ENCODE results near the gene PHF8.

Gene PHF8

GRCh38 chrX:54043541-54044125, 640 bp downstream of the PHF8 start:
- Histone ChIP-seq H3K27ac (ENCODE audit: low read depth, low read length) (peak overlapping the region; percentile 96), H4K5ac (ENCODE audit: low read length) (no peak overlapping the region), H2BK120ac (ENCODE audit: low read depth, low read length) (no peak overlapping the region), H3K36me3 (ENCODE audit: control insufficient read depth, insufficient read depth, low read length) (no peaks in the 10 kb centered on the region), H3K79me1 (ENCODE audit: low read length) (no peaks in the 10 kb centered on the region), H4K8ac (ENCODE audit: low read depth, low read length) (no peak overlapping the region), H3K4ac (ENCODE audit: low read depth, low read length) (no peak overlapping the region), H2AK5ac (ENCODE audit: low read length) (no peak overlapping the region), H2BK15ac (replicated peaks; ENCODE audit: low read depth) (no peak overlapping the region), H3K79me2 (ENCODE audit: control insufficient read depth, insufficient read depth, low read length) (no peaks in the 10 kb centered on the region), H3K4me3 (ENCODE audit: low read length) (peak overlapping the region; percentile 71), H3K23ac (ENCODE audit: low read length) (no peak overlapping the region), H3K18ac (ENCODE audit: low read length) (peak overlapping the region; percentile 72), H3K27me3 (ENCODE audit: insufficient read depth, low read length, poor library complexity) (no peaks in the 10 kb centered on the region), H3K4me2 (ENCODE audit: low read length) (peak overlapping the region; percentile 64), H2BK5ac (ENCODE audit: low read length) (peak overlapping the region; percentile 35), H3K4me1 (ENCODE audit: control insufficient read depth, low read depth, low read length) (no peaks in the 10 kb centered on the region), H3K9ac (ENCODE audit: low read length) (peak overlapping the region; percentile 83), H3K56ac (ENCODE audit: low read length) (peak overlapping the region; percentile 91)
- DNase-seq: no peak
- no CpG with 5 or more reads among the region's 43 CpGs for whole genome bisulfite sequencing (ENCODE audit: extremely low coverage, insufficient coverage, low lambda C conversion rate)

- H3K56ac ChIP-seq (ENCODE audit: low read length): peak overlapping the region; percentile 91
- H3K9ac ChIP-seq (ENCODE audit: low read length): peak overlapping the region; percentile 83
- H3K4me2 ChIP-seq (ENCODE audit: low read length): peak overlapping the region; percentile 64
- H3K4me1 ChIP-seq (ENCODE audit: control insufficient read depth, low read depth, low read length): no peaks in the 10 kb centered on the region
- DNase-seq: no peak
- peak overlapping the region; percentile 71 for H3K4me3 ChIP-seq (ENCODE audit: low read length)
- H3K79me2 ChIP-seq (ENCODE audit: control insufficient read depth, insufficient read depth, low read length): no peaks in the 10 kb centered on the region
- no peak overlapping the region for H3K23ac ChIP-seq (ENCODE audit: low read length)
- H2BK15ac ChIP-seq (replicated peaks; ENCODE audit: low read depth): no peak overlapping the region
- H2AK5ac ChIP-seq (ENCODE audit: low read length): no peak overlapping the region
- no CpG with 5 or more reads among the region's 11 CpGs for WGBS (ENCODE audit: extremely low coverage, insufficient coverage, low lambda C conversion rate)
- H3K4ac ChIP-seq (ENCODE audit: low read depth, low read length): no peak overlapping the region
- no peak overlapping the region for H2BK5ac ChIP-seq (ENCODE audit: low read length)
- H3K27ac ChIP-seq (ENCODE audit: low read depth, low read length): no peak overlapping the region
- no peak overlapping the region for H4K8ac ChIP-seq (ENCODE audit: low read depth, low read length)
- no peak overlapping the region for H4K5ac ChIP-seq (ENCODE audit: low read length)
- no peak overlapping the region for H2BK120ac ChIP-seq (ENCODE audit: low read depth, low read length)
- no peaks in the 10 kb centered on the region for H3K27me3 ChIP-seq (ENCODE audit: insufficient read depth, low read length, poor library complexity)
- no peaks in the 10 kb centered on the region for H3K79me1 ChIP-seq (ENCODE audit: low read length)
- H3K18ac ChIP-seq (ENCODE audit: low read length): peak overlapping the region; percentile 51
- H3K36me3 ChIP-seq (ENCODE audit: control insufficient read depth, insufficient read depth, low read length): no peaks in the 10 kb centered on the region
Observed at GRCh38 chrX:54043056-54043455, 1.2 kb downstream of the PHF8 start.

- Histone ChIP-seq H3K56ac (ENCODE audit: low read length) (peak overlapping the region; percentile 91), H3K4me3 (ENCODE audit: low read length) (peak overlapping the region; percentile 8), H3K36me3 (ENCODE audit: control insufficient read depth, insufficient read depth, low read length) (no peaks in the 10 kb centered on the region), H2BK120ac (ENCODE audit: low read depth, low read length) (no peak overlapping the region), H3K23ac (ENCODE audit: low read length) (no peak overlapping the region), H3K4me1 (ENCODE audit: control insufficient read depth, low read depth, low read length) (no peaks in the 10 kb centered on the region), H3K9ac (ENCODE audit: low read length) (peak overlapping the region; percentile 66), H4K8ac (ENCODE audit: low read depth, low read length) (no peak overlapping the region), H3K79me2 (ENCODE audit: control insufficient read depth, insufficient read depth, low read length) (no peaks in the 10 kb centered on the region), H3K79me1 (ENCODE audit: low read length) (no peaks in the 10 kb centered on the region), H3K4me2 (ENCODE audit: low read length) (peak overlapping the region; percentile 31), H2BK15ac (replicated peaks; ENCODE audit: low read depth) (no peak overlapping the region), H3K27ac (ENCODE audit: low read depth, low read length) (no peak overlapping the region), H3K27me3 (ENCODE audit: insufficient read depth, low read length, poor library complexity) (no peaks in the 10 kb centered on the region), H2BK5ac (ENCODE audit: low read length) (no peak overlapping the region), H4K5ac (ENCODE audit: low read length) (no peak overlapping the region), H2AK5ac (ENCODE audit: low read length) (no peak overlapping the region), H3K18ac (ENCODE audit: low read length) (no peak overlapping the region), H3K4ac (ENCODE audit: low read depth, low read length) (no peak overlapping the region)
- no CpG with 5 or more reads among the region's 26 CpGs for WGBS (ENCODE audit: extremely low coverage, insufficient coverage, low lambda C conversion rate)
- peak; percentile 78 for DNase-seq
Observed at GRCh38 chrX:54042609-54043021, 1.7 kb downstream of the PHF8 start.

- Histone ChIP-seq H3K79me2 (ENCODE audit: control insufficient read depth, insufficient read depth, low read length) (no peaks in the 10 kb centered on the region), H2BK5ac (ENCODE audit: low read length) (no peak overlapping the region), H2BK15ac (replicated peaks; ENCODE audit: low read depth) (no peak overlapping the region), H3K79me1 (ENCODE audit: low read length) (no peaks in the 10 kb centered on the region), H3K23ac (ENCODE audit: low read length) (no peak overlapping the region), H3K4me2 (ENCODE audit: low read length) (no peak overlapping the region), H3K36me3 (ENCODE audit: control insufficient read depth, insufficient read depth, low read length) (peaks cover 1% of the 10 kb centered on the region), H4K8ac (ENCODE audit: low read depth, low read length) (no peak overlapping the region), H3K4me1 (ENCODE audit: control insufficient read depth, low read depth, low read length) (no peaks in the 10 kb centered on the region), H3K4me3 (ENCODE audit: low read length) (no peak overlapping the region), H2AK5ac (ENCODE audit: low read length) (no peak overlapping the region), H3K9ac (ENCODE audit: low read length) (no peak overlapping the region), H4K5ac (ENCODE audit: low read length) (no peak overlapping the region), H2BK120ac (ENCODE audit: low read depth, low read length) (no peak overlapping the region), H3K27ac (ENCODE audit: low read depth, low read length) (no peak overlapping the region), H3K18ac (ENCODE audit: low read length) (no peak overlapping the region), H3K27me3 (ENCODE audit: insufficient read depth, low read length, poor library complexity) (no peaks in the 10 kb centered on the region), H3K4ac (ENCODE audit: low read depth, low read length) (no peak overlapping the region), H3K56ac (ENCODE audit: low read length) (no peak overlapping the region)
- no peak for DNase-seq
- no CpG with 5 or more reads among the region's 4 CpGs for WGBS (ENCODE audit: extremely low coverage, insufficient coverage, low lambda C conversion rate)
Observed at GRCh38 chrX:54030329-54030728, 13.9 kb downstream of the PHF8 start.

DNA sequence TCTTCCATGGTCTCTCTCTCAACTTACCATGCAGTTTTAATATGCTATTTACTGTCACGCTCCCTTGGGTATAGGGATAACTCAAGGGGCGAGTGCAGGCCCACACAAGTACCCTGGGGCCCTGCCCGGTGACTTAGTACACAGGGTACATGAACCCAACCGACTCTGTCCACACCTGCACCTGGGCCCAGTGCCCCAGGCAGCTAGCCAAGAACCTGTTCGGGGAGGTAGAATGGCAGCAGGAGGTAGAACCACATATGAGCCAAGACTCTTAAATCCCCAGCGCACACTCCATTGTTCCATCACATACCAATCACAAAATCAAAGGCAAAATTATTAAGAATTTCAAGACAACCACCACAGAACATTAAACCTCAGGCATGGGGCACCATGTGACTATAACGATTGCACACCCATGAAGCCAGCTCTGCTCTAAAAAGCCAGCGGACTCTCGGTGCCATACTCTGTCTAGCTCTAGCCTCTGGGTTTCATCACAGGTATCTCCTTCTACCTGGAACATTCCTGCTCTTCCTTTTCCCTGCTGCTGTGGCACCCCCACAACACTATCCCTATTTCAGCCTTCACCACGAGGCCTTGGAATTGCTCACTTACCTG, 14.6 kb downstream of the PHF8 start:
- peaks cover 1% of the 10 kb centered on the region for H3K36me3 ChIP-seq (ENCODE audit: control insufficient read depth, insufficient read depth, low read length)
- H4K5ac ChIP-seq (ENCODE audit: low read length): no peak overlapping the region
- no peaks in the 10 kb centered on the region for H3K4me1 ChIP-seq (ENCODE audit: control insufficient read depth, low read depth, low read length)
- no peak overlapping the region for H2AK5ac ChIP-seq (ENCODE audit: low read length)
- no peaks in the 10 kb centered on the region for H3K27me3 ChIP-seq (ENCODE audit: insufficient read depth, low read length, poor library complexity)
- no peak overlapping the region for H3K23ac ChIP-seq (ENCODE audit: low read length)
- H2BK5ac ChIP-seq (ENCODE audit: low read length): no peak overlapping the region
- no peak for DNase-seq
- H4K8ac ChIP-seq (ENCODE audit: low read depth, low read length): no peak overlapping the region
- no peak overlapping the region for H3K18ac ChIP-seq (ENCODE audit: low read length)
- H2BK15ac ChIP-seq (replicated peaks; ENCODE audit: low read depth): no peak overlapping the region
- no CpG with 5 or more reads among the region's 10 CpGs for WGBS (ENCODE audit: extremely low coverage, insufficient coverage, low lambda C conversion rate)
- H3K4me2 ChIP-seq (ENCODE audit: low read length): no peak overlapping the region
- no peak overlapping the region for H3K4ac ChIP-seq (ENCODE audit: low read depth, low read length)
- no peak overlapping the region for H3K56ac ChIP-seq (ENCODE audit: low read length)
- no peak overlapping the region for H3K27ac ChIP-seq (ENCODE audit: low read depth, low read length)
- H3K9ac ChIP-seq (ENCODE audit: low read length): no peak overlapping the region
- no peaks in the 10 kb centered on the region for H3K79me1 ChIP-seq (ENCODE audit: low read length)
- no peak overlapping the region for H3K4me3 ChIP-seq (ENCODE audit: low read length)
- no peaks in the 10 kb centered on the region for H3K79me2 ChIP-seq (ENCODE audit: control insufficient read depth, insufficient read depth, low read length)
- no peak overlapping the region for H2BK120ac ChIP-seq (ENCODE audit: low read depth, low read length)

DNA sequence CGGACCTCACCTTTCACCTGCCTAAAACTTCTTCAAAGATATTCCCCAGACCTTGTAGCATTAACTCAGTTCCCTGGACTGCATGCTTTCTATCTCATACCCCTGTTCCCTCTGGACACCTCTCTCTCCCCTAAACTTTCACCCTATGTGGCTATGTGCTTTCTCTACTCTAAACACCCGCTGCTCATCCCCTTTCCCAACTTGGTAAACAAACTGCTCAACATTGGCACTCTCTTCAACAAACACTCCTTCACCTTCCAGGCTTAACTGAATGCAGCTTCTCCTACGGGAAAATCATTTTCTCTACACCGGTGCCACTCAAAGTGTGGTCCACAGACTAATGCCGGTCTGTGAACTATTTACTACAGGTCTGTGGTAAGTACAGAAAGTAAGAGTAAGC, 19.9 kb downstream of the PHF8 start:
- H3K56ac ChIP-seq (ENCODE audit: low read length): no peak overlapping the region

More for the DNA sequence above, 19.9 kb downstream of the PHF8 start:
- Histone ChIP-seq H2AK5ac (ENCODE audit: low read length) (no peak overlapping the region), H3K79me2 (ENCODE audit: control insufficient read depth, insufficient read depth, low read length) (no peaks in the 10 kb centered on the region), H3K9ac (ENCODE audit: low read length) (no peak overlapping the region), H3K18ac (ENCODE audit: low read length) (no peak overlapping the region), H3K27ac (ENCODE audit: low read depth, low read length) (no peak overlapping the region), H2BK120ac (ENCODE audit: low read depth, low read length) (no peak overlapping the region), H2BK15ac (replicated peaks; ENCODE audit: low read depth) (no peak overlapping the region), H3K4ac (ENCODE audit: low read depth, low read length) (no peak overlapping the region), H3K4me1 (ENCODE audit: control insufficient read depth, low read depth, low read length) (no peaks in the 10 kb centered on the region), H4K5ac (ENCODE audit: low read length) (no peak overlapping the region), H3K27me3 (ENCODE audit: insufficient read depth, low read length, poor library complexity) (no peaks in the 10 kb centered on the region), H3K4me3 (ENCODE audit: low read length) (no peak overlapping the region), H3K4me2 (ENCODE audit: low read length) (no peak overlapping the region), H3K36me3 (ENCODE audit: control insufficient read depth, insufficient read depth, low read length) (no peaks in the 10 kb centered on the region), H3K23ac (ENCODE audit: low read length) (no peak overlapping the region), H3K79me1 (ENCODE audit: low read length) (no peaks in the 10 kb centered on the region), H4K8ac (ENCODE audit: low read depth, low read length) (no peak overlapping the region), H2BK5ac (ENCODE audit: low read length) (no peak overlapping the region)
- WGBS (ENCODE audit: extremely low coverage, insufficient coverage, low lambda C conversion rate): no CpG with 5 or more reads among the region's 5 CpGs
- no peak for DNase-seq
